SU-DHL-6 (cell line): Measurements from ENCODE around the gene SLX4IP.
"Not testable (repeated sequence)": the region's sequence is repeated elsewhere in the genome, so short reads cannot be mapped to it uniquely, and the experiment has no call there.

Experiments used
- H2AFZ ChIP-seq: fragments of 200-600 bp; sonication (generic); 2 replicates; pipeline ENCODE4 v1.6.1; 2014; ENCODE audit warnings: low read depth, mild to moderate bottlenecking, moderate library complexity, mixed read lengths, antibody characterized with exemption, low read length; ENCODE audit not compliant: severe bottlenecking
- H3F3A ChIP-seq: fragments of 200-600 bp; shearing (Covaris generic); 2 replicates; pipeline ENCODE4 v1.6.0; 2016; ENCODE audit warnings: antibody characterized with exemption, mild to moderate bottlenecking; ENCODE audit not compliant: insufficient read depth
- H3K27ac ChIP-seq: fragments of 200-600 bp; sonication (generic); 2 replicates; pipeline ENCODE4 v1.5.1; 2016; ENCODE audit warnings: low read depth, mild to moderate bottlenecking, low read length, moderate library complexity, mixed read lengths
- H3K27me3 ChIP-seq: fragments of 200-600 bp; sonication (generic), shearing (Covaris generic); 2 replicates; pipeline ENCODE4 v1.6.0; 2014; ENCODE audit warnings: mild to moderate bottlenecking, low read length
- H3K36me3 ChIP-seq: fragments of 200-600 bp; sonication (generic); 2 replicates; pipeline ENCODE4 v1.6.1; 2014; ENCODE audit warnings: mild to moderate bottlenecking, low read length, mixed read lengths
- H3K4me2 ChIP-seq: fragments of 300-600, 200-600 bp; shearing (Covaris generic), sonication (generic); 2 replicates; pipeline ENCODE4 v1.6.0; 2014; ENCODE audit warnings: low read length, low read depth, mild to moderate bottlenecking; ENCODE audit not compliant: poor library complexity, severe bottlenecking
- H3K4me3 ChIP-seq: fragments of 200-600 bp; sonication (generic); 2 replicates; pipeline ENCODE4 v1.5.1; 2014; ENCODE audit warnings: antibody characterized with exemption, low read length, mild to moderate bottlenecking, mixed read lengths; ENCODE audit not compliant: insufficient read depth, poor library complexity, severe bottlenecking
- H3K79me2 ChIP-seq: fragments of 200-600 bp; sonication (generic); 2 replicates; pipeline ENCODE4 v1.6.1; 2014; ENCODE audit warnings: mild to moderate bottlenecking, low read length, moderate library complexity; ENCODE audit not compliant: insufficient read depth
- H3K9ac ChIP-seq: fragments of 200-600 bp; sonication (generic); 2 replicates; pipeline ENCODE4 v1.7.0; 2014; ENCODE audit warnings: mild to moderate bottlenecking, low read length
- H3K9me2 ChIP-seq: fragments of 200-600 bp; sonication (generic); replicated peaks from 2 replicates; pipeline ENCODE4 v1.6.1; 2014; ENCODE audit warnings: low read length; ENCODE audit not compliant: insufficient read depth
- H3K9me3 ChIP-seq: fragments of 200-600 bp; sonication (generic); 2 replicates; pipeline ENCODE4 v1.6.1; 2014; ENCODE audit warnings: low read length, mixed read lengths; ENCODE audit not compliant: insufficient read depth
- H4K20me1 ChIP-seq: fragments of 200-600 bp; sonication (generic); 2 replicates; pipeline ENCODE4 v1.6.1; 2014; ENCODE audit warnings: low read depth, mild to moderate bottlenecking, antibody characterized with exemption, low read length, moderate library complexity, mixed read lengths
- CTCF ChIP-seq: fragments of 200-600 bp; sonication (generic); IDR thresholded peaks from one replicate; pipeline ENCODE4 v1.5.1; 2017; ENCODE audit warnings: antibody characterized with exemption, mild to moderate bottlenecking, low read length, moderate library complexity; ENCODE audit not compliant: insufficient read depth, poor library complexity, severe bottlenecking
- EZH2phosphoT487 ChIP-seq: fragments of 200-600 bp; sonication (generic), shearing (Covaris generic); conservative IDR thresholded peaks from 2 replicates; pipeline ENCODE4 v1.6.1; 2018; ENCODE audit warnings: mild to moderate bottlenecking, antibody characterized with exemption, low read length, moderate library complexity, mixed read lengths

The SLX4IP gene

GRCh38 chr20:10415013-10415650, 20.0 kb upstream of the SLX4IP start:
- Histone ChIP-seq H3K9ac (no peak overlapping the region), H2AFZ (no peak overlapping the region), H4K20me1 (no peaks in the 10 kb centered on the region), H3K27ac (no peak overlapping the region), H3K79me2 (no peaks in the 10 kb centered on the region; the same call in 1 of the 2 replicates), H3F3A (no peaks in the 10 kb centered on the region), H3K36me3 (peaks cover 13% of the 10 kb centered on the region; the same call in 1 of the 2 replicates), H3K9me3 (no peaks in the 10 kb centered on the region), H3K4me2 (no peak overlapping the region), H3K27me3 (no peaks in the 10 kb centered on the region), H3K4me3 (no peak overlapping the region), H3K9me2 (no peaks in the 10 kb centered on the region)
- TF ChIP-seq CTCF, result no peak
- TF ChIP-seq EZH2phosphoT487, result no peak

DNA sequence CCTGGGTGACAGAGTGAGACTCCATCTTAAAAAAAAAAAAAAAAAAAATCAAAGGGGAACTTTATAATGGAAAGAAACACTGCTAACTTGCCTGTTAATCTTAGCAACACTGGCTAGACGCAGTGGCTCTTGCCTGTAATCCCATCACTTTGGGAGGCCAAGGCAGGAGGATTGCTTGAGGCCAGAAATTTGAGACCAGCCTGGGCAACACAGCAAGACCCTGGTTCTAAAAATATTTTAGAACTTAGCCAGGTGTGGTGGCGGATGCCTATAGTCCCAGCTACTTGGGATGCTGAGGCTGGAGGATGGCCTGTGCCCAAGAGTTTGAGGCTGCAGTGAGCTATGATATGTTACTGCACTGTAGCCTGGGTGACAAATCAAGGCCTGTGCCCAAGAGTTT, 17.9 kb upstream of the SLX4IP start:
- H3K27ac ChIP-seq, H2AFZ ChIP-seq, H3K9me2 ChIP-seq, H3F3A ChIP-seq, H3K9ac ChIP-seq, H3K27me3 ChIP-seq, H3K9me3 ChIP-seq, H3K4me2 ChIP-seq, H3K79me2 ChIP-seq, H3K4me3 ChIP-seq, H4K20me1 ChIP-seq: not testable (repeated sequence)
- peaks cover 13% of the 10 kb centered on the region; the same call in 1 of the 2 replicates for H3K36me3 ChIP-seq

DNA sequence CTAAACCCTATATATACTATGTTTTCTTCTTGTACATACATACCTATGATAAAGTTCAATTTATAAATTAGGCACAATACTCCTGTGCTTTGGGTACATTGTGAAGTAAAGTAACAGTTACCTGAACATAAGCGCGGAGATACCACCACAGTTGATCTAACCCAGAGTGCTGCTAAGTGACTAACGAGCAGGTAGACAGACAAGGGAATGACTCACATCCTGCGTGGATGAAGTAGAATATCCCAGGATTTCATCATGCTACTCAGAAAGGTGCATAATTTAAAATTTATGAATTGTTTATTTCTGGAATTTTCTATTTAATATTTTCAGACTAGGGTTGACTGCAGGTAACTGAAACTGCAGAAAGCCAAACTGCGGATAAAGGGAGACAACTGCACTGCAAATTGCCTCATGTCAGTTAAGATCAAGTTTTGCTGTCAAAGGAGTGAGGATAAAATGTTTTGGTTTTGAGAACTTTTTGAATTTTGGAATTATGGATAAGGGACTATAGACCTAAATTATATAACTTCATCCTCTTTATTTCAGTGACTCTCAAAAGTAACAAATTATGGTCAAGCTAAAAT, 15.5 kb upstream of the SLX4IP start:
- Histone ChIP-seq H3K27me3 (no peaks in the 10 kb centered on the region), H2AFZ (no peak overlapping the region), H3K9me3 (no peaks in the 10 kb centered on the region), H3K9me2 (no peaks in the 10 kb centered on the region), H3K79me2 (peaks cover 25% of the 10 kb centered on the region), H3K4me2 (no peak overlapping the region), H3K9ac (no peak overlapping the region), H3F3A (no peaks in the 10 kb centered on the region), H4K20me1 (no peaks in the 10 kb centered on the region), H3K36me3 (peaks cover 5% of the 10 kb centered on the region; the same call in 1 of the 2 replicates), H3K4me3 (no peak overlapping the region), H3K27ac (no peak overlapping the region)
- TF ChIP-seq CTCF (no peak), EZH2phosphoT487 (no peak)

GRCh38 chr20:10423735-10424134, 11.4 kb upstream of the SLX4IP start:
- no peak overlapping the region for H2AFZ ChIP-seq
- peaks cover 5% of the 10 kb centered on the region; the same call in 1 of the 2 replicates for H4K20me1 ChIP-seq
- H3K79me2 ChIP-seq, result peaks cover 53% of the 10 kb centered on the region
- TF ChIP-seq CTCF (no peak), EZH2phosphoT487 (no peak)
- no peak overlapping the region for H3K9ac ChIP-seq
- H3K27me3 ChIP-seq, result no peaks in the 10 kb centered on the region
- H3K36me3 ChIP-seq, result peaks cover 8% of the 10 kb centered on the region; the same call in 1 of the 2 replicates
- no peak overlapping the region for H3K27ac ChIP-seq
- no peak overlapping the region for H3K4me3 ChIP-seq
- H3K4me2 ChIP-seq, result no peak overlapping the region
- H3K9me2 ChIP-seq, result no peaks in the 10 kb centered on the region
- H3K9me3 ChIP-seq, result no peaks in the 10 kb centered on the region
- peaks cover 7% of the 10 kb centered on the region; the same call in 1 of the 2 replicates for H3F3A ChIP-seq
